ENCODE data around the gene IL27RA. TPM values are rescaled to one million over a fixed set of nuclear protein-coding genes. Genes with fewer than 3 reads are reported as not detected.

Gene IL27RA
- total and polyA plus RNA-seq, 8 donors = 1.1 to 11.1 (median 2.5) TPM; not detected in 2

- Histone ChIP-seq H3K27me3 (no peaks in the 10 kb centered on the region), H3K27ac (peak within 1 kb of the TSS; percentile 87 to 98 (median 95)), H3K4me1 (peaks cover 12 to 27% (median 24%) of the 10 kb centered on the region in 4 donors), H3K9me3 (peaks cover 0 to 10% (median 9%) of the 10 kb centered on the region in 4 donors), H3K4me3 (peak within 1 kb of the TSS; percentile 75 to 93 (median 82)), H3K36me3 (peaks cover 9 to 25% (median 16%) of the 10 kb centered on the region in 4 donors)
- intact Hi-C loops (cut with DNase I; ENCODE audit: low total_unique reads) = no loop called here
- WGBS, 5 donors = 0 to 2% (median 1%) methylated on average over 4 to 44 of the region's 65 CpGs
- TF ChIP-seq POLR2AphosphoS5 (IDR thresholded peaks at IDR 0.05) (no peak), POLR2A (IDR thresholded peaks at IDR 0.05) (no peak), EP300 (IDR thresholded peaks at IDR 0.05) (no peak)
- TF ChIP-seq, protein P1, sequence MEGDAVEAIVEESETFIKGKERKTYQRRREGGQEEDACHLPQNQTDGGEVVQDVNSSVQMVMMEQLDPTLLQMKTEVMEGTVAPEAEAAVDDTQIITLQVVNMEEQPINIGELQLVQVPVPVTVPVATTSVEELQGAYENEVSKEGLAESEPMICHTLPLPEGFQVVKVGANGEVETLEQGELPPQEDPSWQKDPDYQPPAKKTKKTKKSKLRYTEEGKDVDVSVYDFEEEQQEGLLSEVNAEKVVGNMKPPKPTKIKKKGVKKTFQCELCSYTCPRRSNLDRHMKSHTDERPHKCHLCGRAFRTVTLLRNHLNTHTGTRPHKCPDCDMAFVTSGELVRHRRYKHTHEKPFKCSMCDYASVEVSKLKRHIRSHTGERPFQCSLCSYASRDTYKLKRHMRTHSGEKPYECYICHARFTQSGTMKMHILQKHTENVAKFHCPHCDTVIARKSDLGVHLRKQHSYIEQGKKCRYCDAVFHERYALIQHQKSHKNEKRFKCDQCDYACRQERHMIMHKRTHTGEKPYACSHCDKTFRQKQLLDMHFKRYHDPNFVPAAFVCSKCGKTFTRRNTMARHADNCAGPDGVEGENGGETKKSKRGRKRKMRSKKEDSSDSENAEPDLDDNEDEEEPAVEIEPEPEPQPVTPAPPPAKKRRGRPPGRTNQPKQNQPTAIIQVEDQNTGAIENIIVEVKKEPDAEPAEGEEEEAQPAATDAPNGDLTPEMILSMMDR (IDR thresholded peaks at IDR 0.05) = no peak
- peak; percentile 93 to 97 for DNase-seq
Measured at GRCh38 chr19:14090509-14091080, 59.0 kb downstream of the IL27RA start, which contains the start of gene SAMD1. SAMD1 (minus strand) TSS chr19:14090751.

- H3K4me1 ChIP-seq = peaks cover 12 to 24% (median 21%) of the 10 kb centered on the region in 4 donors
- intact Hi-C loops (cut with DNase I; ENCODE audit: low total_unique reads) = no loop called here
- no peaks in the 10 kb centered on the region for H3K27me3 ChIP-seq
- peaks cover 0 to 10% (median 9%) of the 10 kb centered on the region in 4 donors for H3K9me3 ChIP-seq
- peak; percentile 64 to 78 (median 73) for TF ChIP-seq POLR2AphosphoS5 (IDR thresholded peaks at IDR 0.05)
- no peak for TF ChIP-seq EP300 (IDR thresholded peaks at IDR 0.05)
- TF ChIP-seq, protein P1 (IDR thresholded peaks at IDR 0.05) = no peak
- peaks cover 9 to 26% (median 20%) of the 10 kb centered on the region in 4 donors for H3K36me3 ChIP-seq
- 0 to 2% (median 0%) methylated on average over 19 to 71 of the region's 72 CpGs for WGBS, 5 donors
- peak overlapping the region; percentile 75 to 93 (median 82) for H3K4me3 ChIP-seq
- DNase-seq = peak in 1 of 2 donors; percentile 87
- H3K27ac ChIP-seq = peak overlapping the region; percentile 87 to 98 (median 95)
Measured at GRCh38 chr19:14091081-14091812, 59.7 kb downstream of the IL27RA start.

- no peak for TF ChIP-seq POLR2AphosphoS5 (IDR thresholded peaks at IDR 0.05)
- DNase-seq = peak in 1 of 2 donors; percentile 72
- intact Hi-C loops (cut with DNase I; ENCODE audit: low total_unique reads) = no loop called here
Measured at GRCh38 chr19:14091813-14092462, 60.4 kb downstream of the IL27RA start.

GRCh38 chr19:14093117-14093823 lies 61.7 kb downstream of the IL27RA start:
- TF ChIP-seq EP300 (IDR thresholded peaks at IDR 0.05) = no peak
- TF ChIP-seq POLR2A (IDR thresholded peaks at IDR 0.05) = no peak
- TF ChIP-seq, protein P1 (IDR thresholded peaks at IDR 0.05) = no peak
- no peak for TF ChIP-seq POLR2AphosphoS5 (IDR thresholded peaks at IDR 0.05)
- H3K9me3 ChIP-seq = peaks cover 0 to 10% (median 9%) of the 10 kb centered on the region in 4 donors
- no peak overlapping the region for H3K4me3 ChIP-seq
- intact Hi-C loops (cut with DNase I; ENCODE audit: low total_unique reads) = no loop called here
- peaks cover 12 to 24% (median 21%) of the 10 kb centered on the region in 4 donors for H3K4me1 ChIP-seq
- 95 to 96% (median 95%) methylated on average over 9 of the region's 9 CpGs for WGBS, 5 donors
- H3K27me3 ChIP-seq = no peaks in the 10 kb centered on the region
- no peak overlapping the region for H3K27ac ChIP-seq
- peaks cover 20 to 33% (median 30%) of the 10 kb centered on the region in 4 donors for H3K36me3 ChIP-seq
- DNase-seq = no peak

More at GRCh38 chr19:14091813-14092462, 60.4 kb downstream of the IL27RA start:
- Histone ChIP-seq H3K36me3 (peaks cover 16 to 28% (median 27%) of the 10 kb centered on the region in 4 donors), H3K9me3 (peaks cover 0 to 10% (median 9%) of the 10 kb centered on the region in 4 donors), H3K4me1 (peaks cover 12 to 24% (median 21%) of the 10 kb centered on the region in 4 donors), H3K4me3 (peak overlapping the region; percentile 75 to 93 (median 82)), H3K27me3 (no peaks in the 10 kb centered on the region), H3K27ac (peak overlapping the region; percentile 87 to 98 (median 95))
- WGBS, 5 donors = 12 to 23% (median 18%) methylated on average over 15 of the region's 15 CpGs

All from stomach (tissue), 9 donors.